Spleen (tissue), 11 donors: ENCODE measurements around the gene PSRC1. TPM values are rescaled to one million over a fixed set of nuclear protein-coding genes. Genes with fewer than 3 reads are reported as not detected.

Experiments used
- DNase-seq: peaks from one replicate; pipeline ENCODE4 v3.0.0-alpha.2; 2020
- H3K27ac ChIP-seq, 8 donors: fragments of 200-600 bp; sonication (generic) in 7 of 8; 1 replicate in 4 of 8; 2 replicates in 4 of 8; pipeline versions ENCODE4 v1.5.0 to v1.8.0; 2016 to 2021; ENCODE audit warnings: inconsistent platforms in 4 of 8, mild to moderate bottlenecking in 4 of 8, moderate library complexity in 1 of 8
- H3K27me3 ChIP-seq, 7 donors: fragments of 200-600 bp; sonication (generic) in 6 of 7; replicated peaks in 1 of 7; 1 replicate in 4 of 7; 2 replicates in 3 of 7; pipeline versions ENCODE4 v1.5.0 to v1.8.0; 2016 to 2021; ENCODE audit warnings: inconsistent platforms in 3 of 7, mild to moderate bottlenecking in 1 of 7
- H3K36me3 ChIP-seq, 6 donors: fragments of 200-600 bp; sonication (generic) in 5 of 6; 1 replicate in 4 of 6; 2 replicates in 2 of 6; pipeline versions ENCODE4 v1.5.0 to v1.8.0; 2016 to 2021; ENCODE audit warnings: inconsistent platforms in 2 of 6
- H3K4me1 ChIP-seq, 6 donors: fragments of 200-600 bp; sonication (generic) in 5 of 6; 1 replicate in 3 of 6; 2 replicates in 3 of 6; pipeline versions ENCODE4 v1.5.0 to v1.8.0; 2016 to 2021; ENCODE audit warnings: inconsistent platforms in 3 of 6
- H3K4me3 ChIP-seq, 8 donors: fragments of 200-600 bp; sonication (generic) in 7 of 8; 1 replicate in 4 of 8; 2 replicates in 4 of 8; pipeline versions ENCODE4 v1.5.0 to v1.8.0; 2016 to 2021; ENCODE audit warnings: inconsistent platforms in 4 of 8, mild to moderate bottlenecking in 4 of 8, moderate library complexity in 2 of 8
- H3K9me3 ChIP-seq, 8 donors: fragments of 200-600 bp; sonication (generic) in 7 of 8; 1 replicate in 4 of 8; 2 replicates in 4 of 8; pipeline versions ENCODE4 v1.5.0 to v1.8.0; 2016 to 2021; ENCODE audit warnings: inconsistent platforms in 4 of 8
- POLR2A ChIP-seq, 3 donors: fragments of 450-650 bp; IDR thresholded peaks; one replicate each; pipeline ENCODE4 v1.5.1; 2017; ENCODE audit warnings: antibody characterized with exemption in 3 of 3, mild to moderate bottlenecking in 1 of 3
- POLR2AphosphoS5 ChIP-seq, 3 donors: sonication (generic); formaldehyde crosslinking; IDR thresholded peaks; one replicate each; pipeline ENCODE4 v1.5.1; 2017; ENCODE audit warnings: antibody characterized with exemption in 3 of 3
- WGBS, 5 donors: extraction: QIAGEN DNeasy Blood & Tissue Kit in 3 of 5; methylation state at CpG; one replicate each; pipeline versions ENCODE4 v1.1.5 to v1.1.7; 2013 to 2018; 5-methylcytosine and 5-hydroxymethylcytosine counted together
- intact Hi-C: fragments of 100-400 bp; cut with DNase I; formaldehyde crosslinking; loops from one replicate; pipeline ENCODE4 v1.15.0; 2023; ENCODE audit warnings: low total_unique reads
- polyA plus RNA-seq, 3 donors: library from polyadenylated mRNA; stranded (reverse); fragments of 200-250 nt; gene quantifications; one replicate each; pipeline ENCODE4 v1.2.1, GENCODE V29; 2013
- total RNA-seq, 7 donors: library from RNA; depleted of rRNA in 3 of 7; stranded (reverse); fragments of >200 nt in 3 of 7; fragmentation: NEBNext Ultra II Directional in 4 of 7; extraction: Animal tissue kit (Norgen Biotek cat#: 25700) in 4 of 7; gene quantifications; one replicate each; pipeline versions ENCODE4 v1.1.0 to v1.2.1, GENCODE V29; 2016 to 2021
- TF ChIP-seq, protein P1 (sequence below), 11 experiments: fragments of 200-600 bp in 7 of 11; fragments of 450-650 bp in 4 of 11; sonication (generic) in 4 of 11; IDR thresholded peaks in 8 of 11; conservative IDR thresholded peaks in 3 of 11; 1 replicate in 7 of 11; 2 replicates in 4 of 11; pipeline versions ENCODE4 v1.4.0 to v1.8.0; 2016 to 2021; ENCODE audit warnings: antibody characterized with exemption in 11 of 11, inconsistent platforms in 4 of 11, mild to moderate bottlenecking in 1 of 11
- donor health status: healthy with polysubstance abuse.
- donor health status: DM: no; HTN: no; CAD: no; lungs with moderate emphysema.
- donor health status: DM: no; HTN: no; CAD: no.
- donor health status: Bipolar disorder and iron deficiency.
- donor health status: healthy.
- donor health status: DM: no; HTN: no; CAD: no.
- donor health status: DM: yes; HTN: yes; CAD: no.

The PSRC1 gene
- total and polyA plus RNA-seq, 10 donors = 2.0 to 9.3 (median 3.5) TPM

DNA sequence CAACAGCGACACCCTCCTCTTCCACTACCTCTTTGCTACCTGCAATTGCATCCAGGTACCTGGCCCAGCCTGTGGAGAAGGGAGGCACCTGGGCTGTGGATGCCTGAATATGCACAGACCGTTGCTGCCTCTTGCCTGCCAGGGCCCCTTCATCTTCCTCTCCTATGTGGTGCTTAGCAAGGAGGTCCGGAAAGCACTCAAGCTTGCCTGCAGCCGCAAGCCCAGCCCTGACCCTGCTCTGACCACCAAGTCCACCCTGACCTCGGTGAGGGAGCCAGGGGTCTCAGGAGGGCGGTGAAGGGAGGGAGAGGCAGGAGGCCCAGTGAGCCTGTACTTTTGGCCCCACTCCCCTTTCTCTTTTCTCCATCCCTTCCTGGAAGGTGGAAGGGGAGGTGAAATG lies 11.5 kb downstream of the PSRC1 start:
- H3K27ac ChIP-seq = no peak overlapping the region
- peaks cover 0 to 25% (median 0%) of the 10 kb centered on the region in 6 donors for H3K4me1 ChIP-seq
- no peaks in the 10 kb centered on the region for H3K9me3 ChIP-seq
- DNase-seq = peak; percentile 54
- H3K36me3 ChIP-seq = no peaks in the 10 kb centered on the region
- peaks cover 0 to 15% (median 0%) of the 10 kb centered on the region in 7 donors for H3K27me3 ChIP-seq
- intact Hi-C loops = no loop called here
- no peak overlapping the region for H3K4me3 ChIP-seq
- TF ChIP-seq POLR2AphosphoS5 (IDR thresholded peaks at IDR 0.05) (no peak), POLR2A (IDR thresholded peaks at IDR 0.05) (no peak)
- TF ChIP-seq, protein P1, sequence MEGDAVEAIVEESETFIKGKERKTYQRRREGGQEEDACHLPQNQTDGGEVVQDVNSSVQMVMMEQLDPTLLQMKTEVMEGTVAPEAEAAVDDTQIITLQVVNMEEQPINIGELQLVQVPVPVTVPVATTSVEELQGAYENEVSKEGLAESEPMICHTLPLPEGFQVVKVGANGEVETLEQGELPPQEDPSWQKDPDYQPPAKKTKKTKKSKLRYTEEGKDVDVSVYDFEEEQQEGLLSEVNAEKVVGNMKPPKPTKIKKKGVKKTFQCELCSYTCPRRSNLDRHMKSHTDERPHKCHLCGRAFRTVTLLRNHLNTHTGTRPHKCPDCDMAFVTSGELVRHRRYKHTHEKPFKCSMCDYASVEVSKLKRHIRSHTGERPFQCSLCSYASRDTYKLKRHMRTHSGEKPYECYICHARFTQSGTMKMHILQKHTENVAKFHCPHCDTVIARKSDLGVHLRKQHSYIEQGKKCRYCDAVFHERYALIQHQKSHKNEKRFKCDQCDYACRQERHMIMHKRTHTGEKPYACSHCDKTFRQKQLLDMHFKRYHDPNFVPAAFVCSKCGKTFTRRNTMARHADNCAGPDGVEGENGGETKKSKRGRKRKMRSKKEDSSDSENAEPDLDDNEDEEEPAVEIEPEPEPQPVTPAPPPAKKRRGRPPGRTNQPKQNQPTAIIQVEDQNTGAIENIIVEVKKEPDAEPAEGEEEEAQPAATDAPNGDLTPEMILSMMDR (IDR thresholded peaks at IDR 0.05 in 8 of 11, conservative IDR thresholded peaks at IDR 0.05 in 3 of 11) = no peak
- 87 to 98% (median 93%) methylated on average over 4 to 6 of the region's 6 CpGs for WGBS, 5 donors

DNA sequence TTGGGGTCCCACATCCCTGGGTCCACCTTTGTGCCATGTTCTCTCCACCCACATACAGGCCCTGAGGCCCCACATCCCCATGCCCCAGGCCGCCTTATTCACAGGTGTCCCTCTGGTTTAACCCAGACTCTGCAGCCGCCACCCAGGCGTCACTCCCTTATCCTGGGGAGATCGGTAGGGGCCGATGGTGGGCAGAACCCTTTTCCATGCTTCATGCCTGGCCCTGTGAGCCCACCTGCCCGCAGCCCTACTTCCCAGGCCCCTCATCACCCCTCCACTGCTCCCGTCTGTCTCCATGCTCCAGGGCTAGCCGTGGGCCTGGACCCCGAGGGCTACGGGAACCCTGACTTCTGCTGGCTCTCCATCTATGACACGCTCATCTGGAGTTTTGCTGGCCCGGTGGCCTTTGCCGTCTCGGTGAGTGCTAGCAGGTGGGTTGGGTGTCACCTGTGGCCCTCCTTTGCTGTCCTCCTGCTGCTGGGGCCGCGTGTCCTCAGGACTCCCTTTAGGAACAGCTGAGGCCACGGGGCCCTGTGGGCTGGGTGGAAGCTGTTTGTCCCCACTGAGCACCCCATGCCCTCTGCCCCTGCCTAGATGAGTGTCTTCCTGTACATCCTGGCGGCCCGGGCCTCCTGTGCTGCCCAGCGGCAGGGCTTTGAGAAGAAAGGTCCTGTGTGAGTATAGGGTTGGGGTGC lies 12.2 kb downstream of the PSRC1 start:
- DNase-seq = no peak
- H3K4me3 ChIP-seq = no peak overlapping the region
- H3K27me3 ChIP-seq = peaks cover 0 to 15% (median 0%) of the 10 kb centered on the region in 7 donors
- H3K9me3 ChIP-seq = no peaks in the 10 kb centered on the region
- H3K4me1 ChIP-seq = peaks cover 0 to 24% (median 0%) of the 10 kb centered on the region in 6 donors
- no peak overlapping the region for H3K27ac ChIP-seq
- H3K36me3 ChIP-seq = no peaks in the 10 kb centered on the region
- intact Hi-C loops = no loop called here
- TF ChIP-seq POLR2AphosphoS5 (IDR thresholded peaks at IDR 0.05) (no peak), POLR2A (IDR thresholded peaks at IDR 0.05) (no peak)
- TF ChIP-seq, protein P1 (IDR thresholded peaks at IDR 0.05 in 8 of 11, conservative IDR thresholded peaks at IDR 0.05 in 3 of 11) = no peak
- WGBS, 5 donors = 88 to 98% (median 89%) methylated on average over 9 to 20 of the region's 20 CpGs

DNA sequence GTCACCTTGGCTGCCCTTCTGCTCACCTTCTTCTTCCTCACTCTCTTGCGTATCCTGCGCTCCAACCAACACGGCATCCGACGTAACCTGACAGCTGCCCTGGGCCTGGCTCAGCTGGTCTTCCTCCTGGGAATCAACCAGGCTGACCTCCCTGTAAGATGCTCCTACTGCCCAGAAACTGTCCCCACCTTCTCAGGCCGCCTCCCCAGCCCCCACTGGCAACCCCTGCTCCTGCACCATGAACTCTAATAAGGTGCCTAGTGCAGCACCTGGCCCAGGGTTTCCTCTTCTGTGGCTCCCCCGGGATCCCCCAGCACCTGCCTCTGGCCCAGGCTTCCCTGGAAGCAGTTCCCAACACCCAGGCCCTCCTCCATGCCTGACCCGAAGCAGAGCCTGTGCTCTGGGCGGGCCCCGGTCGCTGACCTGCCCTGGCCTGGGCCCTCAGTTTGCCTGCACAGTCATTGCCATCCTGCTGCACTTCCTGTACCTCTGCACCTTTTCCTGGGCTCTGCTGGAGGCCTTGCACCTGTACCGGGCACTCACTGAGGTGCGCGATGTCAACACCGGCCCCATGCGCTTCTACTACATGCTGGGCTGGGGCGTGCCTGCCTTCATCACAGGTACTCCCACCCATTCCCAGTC lies 12.8 kb downstream of the PSRC1 start:
- Histone ChIP-seq H3K4me3 (no peak overlapping the region), H3K9me3 (no peaks in the 10 kb centered on the region), H3K27me3 (peaks cover 0 to 13% (median 0%) of the 10 kb centered on the region in 7 donors), H3K27ac (no peak overlapping the region), H3K4me1 (peaks cover 0 to 17% (median 0%) of the 10 kb centered on the region in 6 donors), H3K36me3 (no peaks in the 10 kb centered on the region)
- intact Hi-C loops = no loop called here
- TF ChIP-seq, protein P1 (IDR thresholded peaks at IDR 0.05 in 8 of 11, conservative IDR thresholded peaks at IDR 0.05 in 3 of 11) = no peak
- TF ChIP-seq POLR2AphosphoS5 (IDR thresholded peaks at IDR 0.05) (no peak), POLR2A (IDR thresholded peaks at IDR 0.05) (no peak)
- WGBS, 5 donors = 88 to 96% (median 91%) methylated on average over 14 to 17 of the region's 17 CpGs
- peak; percentile 51 for DNase-seq
